Endodermal cell (in vitro differentiated cells): ENCODE data around the gene TAMALIN. TPM values are rescaled to one million over a fixed set of nuclear protein-coding genes. Genes with fewer than 3 reads are reported as not detected.
A peak's percentile ranks its signal among the peaks of the same experiment; 100 is the strongest.

Source experiments
- DNase-seq: peaks from one replicate; pipeline ENCODE4 v3.0.0-alpha.2; 2017
- H3K27ac ChIP-seq: 2 replicates; pipeline ENCODE4 v1.5.1; 2013; ENCODE audit warnings: mild to moderate bottlenecking, low read depth, low read length, moderate library complexity
- H3K27me3 ChIP-seq: 2 replicates; pipeline ENCODE4 v1.6.1; 2013; ENCODE audit warnings: mild to moderate bottlenecking, low read length, moderate library complexity; ENCODE audit not compliant: insufficient read depth, control insufficient read depth, poor library complexity, severe bottlenecking
- H3K36me3 ChIP-seq: 2 replicates; pipeline ENCODE4 v1.7.0; 2013; ENCODE audit warnings: mild to moderate bottlenecking, low read length, moderate library complexity; ENCODE audit not compliant: control insufficient read depth, insufficient read depth
- H3K4me1 ChIP-seq: one replicate; pipeline ENCODE4 v1.7.0; 2013; ENCODE audit warnings: low read length; ENCODE audit not compliant: control insufficient read depth, insufficient read depth
- H3K4me3 ChIP-seq: 2 replicates; pipeline ENCODE4 v1.5.1; 2013; ENCODE audit warnings: mild to moderate bottlenecking, low read length, moderate library complexity
- H3K9ac ChIP-seq: 2 replicates; pipeline ENCODE4 v1.6.1; 2013; ENCODE audit warnings: mild to moderate bottlenecking, low read length, moderate library complexity; ENCODE audit not compliant: poor library complexity, severe bottlenecking; ENCODE audit errors: extremely low read depth
- H3K9me3 ChIP-seq: 2 replicates; pipeline ENCODE4 v1.6.1; 2013; ENCODE audit warnings: mild to moderate bottlenecking, low read length, moderate library complexity; ENCODE audit not compliant: control insufficient read depth
- H3K27ac Mint-ChIP-seq: 2 replicates; pipeline ENCODE4 v1.8.0; 2020; ENCODE audit warnings: mixed read lengths
- H3K27me3 Mint-ChIP-seq: 2 replicates; pipeline ENCODE4 v1.8.0; 2021; ENCODE audit warnings: mild to moderate bottlenecking, mixed read lengths; ENCODE audit not compliant: insufficient read depth
- H3K36me3 Mint-ChIP-seq: 2 replicates; pipeline ENCODE4 v1.8.0; 2020; ENCODE audit warnings: low read depth, mixed read lengths
- H3K4me1 Mint-ChIP-seq: 2 replicates; pipeline ENCODE4 v1.8.0; 2020; ENCODE audit warnings: mixed read lengths
- H3K4me3 Mint-ChIP-seq: 2 replicates; pipeline ENCODE4 v1.8.0; 2020; ENCODE audit warnings: mild to moderate bottlenecking, moderate library complexity, mixed read lengths
- H3K9me3 Mint-ChIP-seq: 2 replicates; pipeline ENCODE4 v1.8.0; 2020; ENCODE audit warnings: mild to moderate bottlenecking, mixed read lengths
- WGBS, 2 experiments: methylation state at CpG; one replicate each; pipeline versions ENCODE4 v1.1.5 to v1.1.7; 2013; ENCODE audit warnings: missing lambda C conversion rate in 2 of 2, mixed read lengths in 1 of 2; ENCODE audit not compliant: insufficient coverage in 1 of 2, insufficient read length in 1 of 2; 5-methylcytosine and 5-hydroxymethylcytosine counted together
- total RNA-seq, 2 donors: library from RNA; stranded (reverse); fragmentation: NEBNext Ultra II Directional in 1 of 2; extraction: Animal tissue kit (Norgen Biotek cat#: 25700) in 1 of 2; gene quantifications; 2 replicates in 1 of 2; 3 replicates in 1 of 2; pipeline ENCODE4 v1.2.1, GENCODE V29; 2021
- TF ChIP-seq, protein P1 (sequence below): fragments of 200-600 bp; sonication (generic); conservative IDR thresholded peaks from 2 replicates; pipeline ENCODE4 v1.5.0; 2021; ENCODE audit warnings: antibody characterized with exemption, mild to moderate bottlenecking

Gene TAMALIN
- total RNA-seq, 2 donors from 2014 or later, result 4.4 to 9.1 TPM

DNA sequence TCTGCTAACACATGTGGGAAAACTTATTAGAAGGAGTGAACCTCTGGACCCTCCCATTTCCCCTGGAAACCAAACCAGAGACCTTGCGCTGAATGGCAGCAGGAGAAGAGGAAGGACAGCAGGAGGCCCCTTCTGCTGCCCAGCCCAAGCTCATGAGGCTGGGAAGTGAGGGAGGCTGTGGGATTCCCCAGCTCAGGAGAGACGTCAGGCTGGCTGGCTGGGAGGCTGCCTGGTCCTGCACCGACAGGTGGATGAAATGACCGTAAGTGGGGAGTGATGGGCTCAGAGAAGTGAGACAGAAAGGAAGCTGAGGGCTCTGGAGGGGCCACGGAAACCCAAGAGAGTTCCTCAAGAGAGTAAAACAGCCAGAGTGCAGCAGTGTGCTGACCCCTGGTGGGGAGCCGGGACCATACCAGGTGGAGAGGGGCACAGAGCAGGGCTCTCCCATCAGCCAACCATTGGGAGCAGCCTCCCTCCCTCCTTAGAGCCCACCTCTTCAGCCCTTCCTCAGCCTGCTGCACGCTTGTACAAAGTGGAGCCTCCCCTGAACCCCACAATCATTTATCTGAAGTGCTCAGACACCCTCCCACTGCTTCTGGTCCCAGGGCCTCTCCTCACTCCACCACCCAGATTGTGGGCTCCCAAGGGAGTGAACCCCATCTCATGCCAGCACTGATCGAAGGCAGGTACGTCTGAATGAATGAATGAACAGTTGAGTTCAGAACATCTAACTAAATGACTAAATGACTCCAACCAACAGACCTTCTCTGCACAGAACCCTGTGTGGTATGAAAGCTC is 14.0 kb downstream of the TAMALIN start:
- H3K9ac ChIP-seq, result no peak overlapping the region
- Mint-ChIP-seq H3K9me3 (no peaks in the 10 kb centered on the region), H3K4me1 (peaks cover 15% of the 10 kb centered on the region), H3K27ac (no peak overlapping the region), H3K27me3 (peaks cover 83% of the 10 kb centered on the region), H3K36me3 (no peaks in the 10 kb centered on the region), H3K4me3 (peak overlapping the region; percentile 22)
- no peak overlapping the region for H3K27ac ChIP-seq
- no peaks in the 10 kb centered on the region for H3K36me3 ChIP-seq
- no peak overlapping the region for H3K4me3 ChIP-seq
- 6 to 31% methylated on average over 2 to 9 of the region's 9 CpGs for WGBS, 2 experiments
- DNase-seq, result peak; percentile 97
- H3K9me3 ChIP-seq, result no peaks in the 10 kb centered on the region
- TF ChIP-seq, protein P1, sequence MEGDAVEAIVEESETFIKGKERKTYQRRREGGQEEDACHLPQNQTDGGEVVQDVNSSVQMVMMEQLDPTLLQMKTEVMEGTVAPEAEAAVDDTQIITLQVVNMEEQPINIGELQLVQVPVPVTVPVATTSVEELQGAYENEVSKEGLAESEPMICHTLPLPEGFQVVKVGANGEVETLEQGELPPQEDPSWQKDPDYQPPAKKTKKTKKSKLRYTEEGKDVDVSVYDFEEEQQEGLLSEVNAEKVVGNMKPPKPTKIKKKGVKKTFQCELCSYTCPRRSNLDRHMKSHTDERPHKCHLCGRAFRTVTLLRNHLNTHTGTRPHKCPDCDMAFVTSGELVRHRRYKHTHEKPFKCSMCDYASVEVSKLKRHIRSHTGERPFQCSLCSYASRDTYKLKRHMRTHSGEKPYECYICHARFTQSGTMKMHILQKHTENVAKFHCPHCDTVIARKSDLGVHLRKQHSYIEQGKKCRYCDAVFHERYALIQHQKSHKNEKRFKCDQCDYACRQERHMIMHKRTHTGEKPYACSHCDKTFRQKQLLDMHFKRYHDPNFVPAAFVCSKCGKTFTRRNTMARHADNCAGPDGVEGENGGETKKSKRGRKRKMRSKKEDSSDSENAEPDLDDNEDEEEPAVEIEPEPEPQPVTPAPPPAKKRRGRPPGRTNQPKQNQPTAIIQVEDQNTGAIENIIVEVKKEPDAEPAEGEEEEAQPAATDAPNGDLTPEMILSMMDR, result peak; percentile 96
- no peaks in the 10 kb centered on the region for H3K4me1 ChIP-seq
- H3K27me3 ChIP-seq, result peaks cover 38% of the 10 kb centered on the region

DNA sequence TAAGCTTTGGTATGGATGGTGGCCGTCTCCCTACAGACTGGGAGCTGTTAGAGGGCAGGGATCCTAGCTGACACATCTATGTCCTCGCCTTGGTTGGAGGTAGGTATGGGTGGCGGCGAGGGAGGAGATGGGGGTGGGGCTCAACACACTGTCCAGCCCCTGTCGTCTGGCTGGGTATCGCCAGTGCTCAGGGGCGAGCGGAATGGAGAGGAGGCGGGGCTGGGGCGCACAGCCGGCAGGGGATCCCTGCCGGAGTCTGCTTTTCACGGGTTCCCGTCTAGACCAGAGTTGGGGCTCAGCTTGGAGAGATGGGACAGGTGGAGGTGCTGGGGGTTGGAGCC is 16.1 kb downstream of the TAMALIN start:
- WGBS, 2 experiments, result 21 to 23% methylated on average over 12 to 14 of the region's 14 CpGs
- Mint-ChIP-seq H3K4me1 (peaks cover 15% of the 10 kb centered on the region), H3K4me3 (peak overlapping the region; percentile 53), H3K27ac (no peak overlapping the region), H3K36me3 (no peaks in the 10 kb centered on the region), H3K9me3 (no peaks in the 10 kb centered on the region), H3K27me3 (peaks cover 65% of the 10 kb centered on the region)
- TF ChIP-seq, protein P1, result no peak
- no peaks in the 10 kb centered on the region for H3K36me3 ChIP-seq
- no peak overlapping the region for H3K27ac ChIP-seq
- H3K27me3 ChIP-seq, result peaks cover 34% of the 10 kb centered on the region
- H3K9ac ChIP-seq, result no peak overlapping the region
- H3K9me3 ChIP-seq, result no peaks in the 10 kb centered on the region
- peak; percentile 87 for DNase-seq
- peak overlapping the region; percentile 68 for H3K4me3 ChIP-seq
- H3K4me1 ChIP-seq, result no peaks in the 10 kb centered on the region

DNA sequence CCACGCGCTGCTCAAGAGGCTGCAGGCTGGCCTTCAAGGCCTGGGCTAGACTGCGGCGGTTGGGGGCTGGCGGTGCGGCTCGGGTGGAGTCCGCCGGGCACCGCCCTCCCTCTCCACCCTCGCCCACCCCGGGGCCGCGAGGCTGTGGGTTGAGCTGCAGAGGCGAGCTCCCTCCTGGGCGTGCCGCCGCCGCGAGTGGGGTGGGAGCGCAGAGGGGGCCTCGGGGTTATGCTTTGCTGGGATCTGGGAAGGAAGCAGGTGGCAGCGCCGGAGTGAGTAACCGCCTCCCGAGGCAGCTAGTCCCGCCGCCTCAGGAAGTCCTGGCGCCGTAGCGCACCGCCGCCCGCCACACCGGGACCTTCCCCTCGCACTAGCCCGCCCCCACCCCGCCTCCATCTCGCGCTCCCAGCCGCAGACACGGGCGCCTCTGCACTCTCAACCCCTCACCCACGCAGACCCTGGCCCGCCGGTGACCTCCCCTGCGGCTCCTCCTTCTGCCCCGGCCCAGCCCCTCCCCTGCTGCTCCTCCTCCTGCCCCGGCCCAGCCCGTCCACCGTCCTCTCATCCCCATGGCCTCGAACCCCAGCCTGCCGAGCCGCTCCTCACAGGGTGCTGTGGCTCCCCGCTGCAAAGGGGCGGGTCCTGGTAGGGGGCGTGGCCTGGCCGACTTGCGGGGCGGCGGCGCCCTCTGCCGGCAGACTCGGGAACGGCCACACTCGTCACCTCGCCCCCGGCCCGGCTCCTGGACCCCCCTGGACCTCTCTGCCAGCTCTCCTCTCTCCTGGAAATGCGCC is 16.6 kb downstream of the TAMALIN start:
- peaks cover 15% of the 10 kb centered on the region for H3K4me1 Mint-ChIP-seq
- no peaks in the 10 kb centered on the region for H3K9me3 ChIP-seq
- no peaks in the 10 kb centered on the region for H3K4me1 ChIP-seq
- H3K36me3 ChIP-seq, result no peaks in the 10 kb centered on the region
- H3K36me3 Mint-ChIP-seq, result no peaks in the 10 kb centered on the region
- no peak overlapping the region for H3K27ac ChIP-seq
- TF ChIP-seq, protein P1, result peak; percentile 97
- no peak overlapping the region for H3K9ac ChIP-seq
- H3K27me3 Mint-ChIP-seq, result peaks cover 60% of the 10 kb centered on the region
- H3K4me3 Mint-ChIP-seq, result peak overlapping the region; percentile 53
- no peaks in the 10 kb centered on the region for H3K9me3 Mint-ChIP-seq
- no peak overlapping the region for H3K27ac Mint-ChIP-seq
- H3K4me3 ChIP-seq, result peak overlapping the region; percentile 68
- 0 to 1% methylated on average over 7 to 67 of the region's 70 CpGs for WGBS, 2 experiments
- peaks cover 34% of the 10 kb centered on the region for H3K27me3 ChIP-seq
- DNase-seq, result peak; percentile 98
